HCT116 (cell line): ENCODE data around the gene GCLC. TPM values are rescaled to one million over a fixed set of nuclear protein-coding genes. Genes with fewer than 3 reads are reported as not detected.
A peak's percentile ranks its signal among the peaks of the same experiment; 100 is the strongest.

ENCODE experiments used
- ATAC-seq: fragments of 200-7000 bp; cut with Tn5 transposase; 2 replicates; pipeline ENCODE4 v1.9.1; 2020; ENCODE audit warnings: mild to moderate bottlenecking, moderate library complexity
- BruUV-seq: library from RNA; stranded (reverse); fragments of 400-500 nt; replicated peaks from 2 replicates; lab custom pipeline; 2021; lab: Mats Ljungman, UMichigan
- CTCF ChIA-PET: fragments of 300-600 bp; sonication (Branson Sonifier 250); formaldehyde crosslinking; loops from one replicate; lab custom pipeline; 2021; ENCODE audit warnings: antibody characterized with exemption; lab: Charles Lee
- POLR2A ChIA-PET: fragments of 300-600, 350-600 bp; sonication (Branson Sonifier 250); formaldehyde crosslinking; loops from one replicate; lab custom pipeline; 2021; ENCODE audit warnings: antibody characterized with exemption; lab: Charles Lee
- RAD21 ChIA-PET, 2 experiments: fragments of 300-600 bp; sonication (Branson Sonifier 250); formaldehyde crosslinking; loops; one replicate each; lab custom pipeline; 2023; ENCODE audit warnings: low total read pairs in 2 of 2; ENCODE audit not compliant: uncharacterized antibody in 2 of 2, unreplicated experiment in 2 of 2, low non-redundant PET in 1 of 2; lab: Charles Lee
- DNase-seq: peaks from one replicate; pipeline ENCODE4 v3.0.0-alpha.2; 2010; ENCODE audit warnings: low read depth, low spot score
- H2AFZ ChIP-seq: fragments of 200-600 bp; shearing (Covaris generic), sonication (generic); 2 replicates; pipeline ENCODE4 v1.6.1; 2017; ENCODE audit warnings: low read depth, mixed run types, mixed read lengths, antibody characterized with exemption, low read length; ENCODE audit not compliant: poor library complexity, severe bottlenecking
- H3K27ac ChIP-seq: 2 replicates; pipeline ENCODE4 v1.5.1; 2012; ENCODE audit warnings: low read depth, low read length
- H3K27me3 ChIP-seq: fragments of 200-600 bp; sonication (generic); 2 replicates; pipeline ENCODE4 v1.6.1; 2016; ENCODE audit warnings: mixed run types, low read length, mixed read lengths; ENCODE audit not compliant: insufficient read depth
- H3K36me3 ChIP-seq, 2 experiments: fragments of 200-500 bp in 1 of 2; fragments of 200-600 bp in 1 of 2; sonication (Bioruptor generic) in 1 of 2; sonication (generic) in 1 of 2; 2 replicates each; pipeline versions ENCODE4 v1.5.1 to v1.6.1; 2014 to 2016; ENCODE audit warnings: low read length in 2 of 2, inconsistent platforms in 1 of 2, mixed read lengths in 1 of 2, mixed run types in 1 of 2; ENCODE audit not compliant: insufficient read depth in 2 of 2, control insufficient read depth in 1 of 2
- H3K4me1 ChIP-seq, 2 experiments: fragments of 200-600 bp in 1 of 2; sonication (generic) in 1 of 2; 2 replicates each; pipeline versions ENCODE4 v1.5.1 to v1.6.1; 2012 to 2017; ENCODE audit warnings: low read length in 2 of 2, inconsistent platforms in 1 of 2, mild to moderate bottlenecking in 1 of 2, mixed read lengths in 1 of 2, mixed run types in 1 of 2, moderate library complexity in 1 of 2; ENCODE audit not compliant: insufficient read depth in 2 of 2, control insufficient read depth in 1 of 2
- H3K4me2 ChIP-seq: fragments of 200-600 bp; sonication (generic); 2 replicates; pipeline ENCODE4 v1.6.1; 2017; ENCODE audit warnings: mixed run types, low read length, mixed read lengths
- H3K4me3 ChIP-seq, 2 experiments: fragments of 200-600 bp in 1 of 2; sonication (generic) in 1 of 2; replicated peaks in 1 of 2; 2 replicates each; pipeline ENCODE4 v1.5.1; 2011 to 2016; ENCODE audit warnings: low read length in 2 of 2, control low read depth in 1 of 2, low read depth in 1 of 2, mild to moderate bottlenecking in 1 of 2, mixed read lengths in 1 of 2, mixed run types in 1 of 2
- H3K79me2 ChIP-seq: fragments of 200-600 bp; sonication (generic); 2 replicates; pipeline ENCODE4 v1.6.1; 2017; ENCODE audit warnings: mild to moderate bottlenecking, mixed run types, low read length, moderate library complexity, mixed read lengths; ENCODE audit not compliant: insufficient read depth
- H3K9ac ChIP-seq: fragments of 200-600 bp; sonication (generic); 2 replicates; pipeline ENCODE4 v1.6.1; 2016; ENCODE audit warnings: low read length, mixed read lengths
- H3K9me2 ChIP-seq: fragments of 200-600 bp; sonication (generic), shearing (Covaris generic); 2 replicates; pipeline ENCODE4 v1.6.1; 2017; ENCODE audit warnings: mixed run types, mild to moderate bottlenecking, moderate library complexity; ENCODE audit not compliant: insufficient read depth
- H3K9me3 ChIP-seq, 2 experiments: fragments of 200-500 bp in 1 of 2; fragments of 200-600 bp in 1 of 2; sonication (Bioruptor generic) in 1 of 2; sonication (generic) in 1 of 2; 2 replicates each; pipeline ENCODE4 v1.6.1; 2014 to 2017; ENCODE audit warnings: low read length in 2 of 2, mixed read lengths in 2 of 2, inconsistent platforms in 1 of 2, low read depth in 1 of 2, mild to moderate bottlenecking in 1 of 2, mixed run types in 1 of 2, moderate library complexity in 1 of 2; ENCODE audit not compliant: control insufficient read depth in 1 of 2, insufficient read depth in 1 of 2
- H4K20me1 ChIP-seq: fragments of 200-600 bp; sonication (generic), shearing (Covaris generic); 2 replicates; pipeline ENCODE4 v1.6.1; 2017; ENCODE audit warnings: mixed run types, mild to moderate bottlenecking, moderate library complexity; ENCODE audit not compliant: insufficient read depth
- CEBPB ChIP-seq: IDR thresholded peaks from 2 replicates; pipeline ENCODE4 v1.6.1; 2012; ENCODE audit warnings: low read depth
- POLR2A ChIP-seq: IDR thresholded peaks from 2 replicates; pipeline ENCODE4 v1.7.0; 2011; ENCODE audit warnings: borderline replicate concordance; ENCODE audit not compliant: insufficient read depth, insufficient read length; ENCODE audit errors: extremely low read depth
- SIN3A ChIP-seq: IDR thresholded peaks from 2 replicates; pipeline ENCODE4 v1.6.1; 2012; ENCODE audit warnings: low read depth
- SP1 ChIP-seq: IDR thresholded peaks from 2 replicates; pipeline ENCODE4 v1.6.1; 2012; ENCODE audit warnings: low read depth
- SRF ChIP-seq: IDR thresholded peaks from 2 replicates; pipeline ENCODE4 v1.6.1; 2012; ENCODE audit warnings: low read depth
- YY1 ChIP-seq: IDR thresholded peaks from 2 replicates; pipeline ENCODE4 v1.6.1; 2011; ENCODE audit warnings: low read length, low read depth, moderate library complexity, mild to moderate bottlenecking; ENCODE audit not compliant: insufficient replicate concordance; ENCODE audit errors: extremely low read depth
- intact Hi-C: fragments of 100-400 bp; cut with micrococcal nuclease; formaldehyde crosslinking; loops from 2 replicates; pipeline ENCODE4 v1.10.0; 2022
- total RNA-seq: library from RNA; stranded (reverse); gene quantifications from one replicate; pipeline ENCODE4 v1.2.1, GENCODE V29; 2021; ENCODE audit not compliant: unreplicated experiment

Gene GCLC
- total RNA-seq, 1 experiment from 2014 or later, result 72.0 TPM

- Histone ChIP-seq H3K79me2 (peaks cover 21% of the 10 kb centered on the region), H4K20me1 (no peaks in the 10 kb centered on the region; the same call in 1 of the 2 replicates), H3K4me2 (peak overlapping the region; percentile 85), H3K9me2 (no peaks in the 10 kb centered on the region), H3K36me3 (no peaks in the 10 kb centered on the region), H3K27ac (peak overlapping the region; percentile 50), H3K9me3 (no peaks in the 10 kb centered on the region), H3K4me1 (peaks cover 6 to 42% of the 10 kb centered on the region in 2 experiments; a peak in 3 of 4 replicates), H2AFZ (peak overlapping the region; percentile 60), H3K9ac (peak overlapping the region; percentile 79), H3K27me3 (no peaks in the 10 kb centered on the region), H3K4me3 (peak overlapping the region; percentile 61 to 89)
- RAD21 ChIA-PET, result interaction anchor here in 1 of 2 experiments (1.0 kb wide), 1 partner anchor 104 kb away, joined by 3 read pairs; no protein-coding TSS in a partner anchor
- BruUV-seq, result TSS peak; percentile 27
- CTCF ChIA-PET, result interaction anchor here (1.8 to 1.9 kb wide), 2 partner anchors 104 to 172 kb away, joined by 8 to 10 read pairs; no protein-coding TSS in a partner anchor
- POLR2A ChIA-PET, result interaction anchor here (1.0 to 2.8 kb wide), 3 partner anchors 103 to 188 kb away, joined by 3 to 7 read pairs (median 3); no protein-coding TSS in a partner anchor
- TF ChIP-seq CEBPB, result 0 out of 2 replicates have a peak, but pooled peaks have one; percentile 1
- no peak for TF ChIP-seq YY1
- no peak for TF ChIP-seq SRF
- no peak for DNase-seq
- intact Hi-C loops, result no loop called here
- ATAC-seq, result peak; percentile 12
These were observed 2.4 kb upstream of the GCLC start for GRCh38 chr6:53547166-53547810.

GRCh38 chr6:53546281-53546680 is 1.4 kb upstream of the GCLC start:
- RAD21 ChIA-PET, result no interaction called here
- no peak for TF ChIP-seq POLR2A
- TF ChIP-seq CEBPB, result no peak
- no peak for TF ChIP-seq SP1
- no peak for TF ChIP-seq SIN3A
- no peak for TF ChIP-seq SRF
- TF ChIP-seq, all 23 proteins: peak for 0
- POLR2A ChIA-PET, result interaction anchor here (2.8 kb wide), 1 partner anchor 105 kb away, joined by 7 read pairs; no protein-coding TSS in a partner anchor
- CTCF ChIA-PET, result no interaction called here
- no peak overlapping the region for H3K4me3 ChIP-seq
- no peaks in the 10 kb centered on the region; the same call in 1 of the 2 replicates for H4K20me1 ChIP-seq
- H3K27me3 ChIP-seq, result no peaks in the 10 kb centered on the region
- H3K9me2 ChIP-seq, result no peaks in the 10 kb centered on the region
- peaks cover 31% of the 10 kb centered on the region for H3K79me2 ChIP-seq
- no TSS peak for BruUV-seq
- ATAC-seq (no peak), DNase-seq (no peak)
- peak overlapping the region; percentile 85; the same call in 1 of the 2 replicates for H3K4me2 ChIP-seq
- H2AFZ ChIP-seq, result no peak overlapping the region
- no peaks in the 10 kb centered on the region for H3K9me3 ChIP-seq
- intact Hi-C loops, result no loop called here
- H3K36me3 ChIP-seq, result no peaks in the 10 kb centered on the region
- peaks cover 6 to 43% of the 10 kb centered on the region in 2 experiments; a peak in 3 of 4 replicates for H3K4me1 ChIP-seq
- H3K9ac ChIP-seq, result no peak overlapping the region
- no peak overlapping the region for H3K27ac ChIP-seq
